ENCODE data around the gene RCBTB2. TPM values are rescaled to one million over a fixed set of nuclear protein-coding genes. Genes with fewer than 3 reads are reported as not detected.

The RCBTB2 gene
- total RNA-seq, 2 donors from 2014 or later: 3.1 to 7.3 TPM

GRCh38 chr13:48570216-48570828, 37.4 kb upstream of the RCBTB2 start:
- peaks cover 6% of the 10 kb centered on the region for H3K27me3 ChIP-seq (ENCODE audit: control insufficient read depth, insufficient read depth, low read length, poor library complexity, severe bottlenecking)
- no peaks in the 10 kb centered on the region for H3K4me1 ChIP-seq (ENCODE audit: control insufficient read depth, insufficient read depth, low read length)
- no peak overlapping the region for H3K4me3 ChIP-seq (ENCODE audit: low read length)
- no peaks in the 10 kb centered on the region for H3K9me3 ChIP-seq (ENCODE audit: control insufficient read depth, low read length)
- 88 to 89% methylated on average over 4 to 8 of the region's 8 CpGs for WGBS, 2 experiments (ENCODE audit: insufficient coverage in 1 of 2, insufficient read length in 1 of 2)
- Mint-ChIP-seq H3K9me3 (no peaks in the 10 kb centered on the region), H3K36me3 (ENCODE audit: low read depth) (no peaks in the 10 kb centered on the region), H3K4me3 (no peak overlapping the region), H3K27ac (no peak overlapping the region), H3K4me1 (peaks cover 4% of the 10 kb centered on the region), H3K27me3 (ENCODE audit: insufficient read depth) (no peaks in the 10 kb centered on the region)
- DNase-seq: no peak
- no peak overlapping the region for H3K9ac ChIP-seq (ENCODE audit: extremely low read depth, low read length, poor library complexity, severe bottlenecking)
- no peak overlapping the region for H3K27ac ChIP-seq (ENCODE audit: low read depth, low read length)
- H3K36me3 ChIP-seq (ENCODE audit: control insufficient read depth, insufficient read depth, low read length): no peaks in the 10 kb centered on the region
- TF ChIP-seq CTCF (conservative IDR thresholded peaks at IDR 0.05): no peak

GRCh38 chr13:48569104-48569666, 36.3 kb upstream of the RCBTB2 start:
- Mint-ChIP-seq H3K36me3 (ENCODE audit: low read depth) (no peaks in the 10 kb centered on the region), H3K9me3 (no peaks in the 10 kb centered on the region), H3K27me3 (ENCODE audit: insufficient read depth) (no peaks in the 10 kb centered on the region), H3K4me1 (peaks cover 8% of the 10 kb centered on the region), H3K27ac (no peak overlapping the region), H3K4me3 (no peak overlapping the region)
- Histone ChIP-seq H3K36me3 (ENCODE audit: control insufficient read depth, insufficient read depth, low read length) (no peaks in the 10 kb centered on the region), H3K4me1 (ENCODE audit: control insufficient read depth, insufficient read depth, low read length) (no peaks in the 10 kb centered on the region), H3K27ac (ENCODE audit: low read depth, low read length) (no peak overlapping the region), H3K4me3 (ENCODE audit: low read length) (no peak overlapping the region), H3K27me3 (ENCODE audit: control insufficient read depth, insufficient read depth, low read length, poor library complexity, severe bottlenecking) (peaks cover 6% of the 10 kb centered on the region), H3K9me3 (ENCODE audit: control insufficient read depth, low read length) (no peaks in the 10 kb centered on the region), H3K9ac (ENCODE audit: extremely low read depth, low read length, poor library complexity, severe bottlenecking) (no peak overlapping the region)
- no peak for DNase-seq
- no peak for TF ChIP-seq CTCF (conservative IDR thresholded peaks at IDR 0.05)
- 93 to 95% methylated on average over 7 to 8 of the region's 8 CpGs for WGBS, 2 experiments (ENCODE audit: insufficient coverage in 1 of 2, insufficient read length in 1 of 2)

GRCh38 chr13:48568370-48569103, 35.7 kb upstream of the RCBTB2 start:
- 68 to 82% methylated on average over 3 to 6 of the region's 6 CpGs for WGBS, 2 experiments (ENCODE audit: insufficient coverage in 1 of 2, insufficient read length in 1 of 2)
- H3K27ac Mint-ChIP-seq: no peak overlapping the region
- no peak for TF ChIP-seq CTCF (conservative IDR thresholded peaks at IDR 0.05)

More at GRCh38 chr13:48568370-48569103, 35.7 kb upstream of the RCBTB2 start:
- H3K36me3 ChIP-seq (ENCODE audit: control insufficient read depth, insufficient read depth, low read length): no peaks in the 10 kb centered on the region
- DNase-seq: no peak
- H3K27me3 Mint-ChIP-seq (ENCODE audit: insufficient read depth): no peaks in the 10 kb centered on the region
- H3K27ac ChIP-seq (ENCODE audit: low read depth, low read length): no peak overlapping the region
- no peak overlapping the region for H3K9ac ChIP-seq (ENCODE audit: extremely low read depth, low read length, poor library complexity, severe bottlenecking)
- peaks cover 6% of the 10 kb centered on the region for H3K27me3 ChIP-seq (ENCODE audit: control insufficient read depth, insufficient read depth, low read length, poor library complexity, severe bottlenecking)
- H3K36me3 Mint-ChIP-seq (ENCODE audit: low read depth): no peaks in the 10 kb centered on the region
- H3K4me3 Mint-ChIP-seq: no peak overlapping the region
- no peaks in the 10 kb centered on the region for H3K9me3 Mint-ChIP-seq
- H3K4me1 ChIP-seq (ENCODE audit: control insufficient read depth, insufficient read depth, low read length): no peaks in the 10 kb centered on the region
- H3K4me1 Mint-ChIP-seq: peaks cover 10% of the 10 kb centered on the region
- no peaks in the 10 kb centered on the region for H3K9me3 ChIP-seq (ENCODE audit: control insufficient read depth, low read length)
- H3K4me3 ChIP-seq (ENCODE audit: low read length): no peak overlapping the region

Data from endodermal cell (in vitro differentiated cells).